Muscle of back (tissue), 11 donors: ENCODE data around the gene RAP1GAP2. TPM values are rescaled to one million over a fixed set of nuclear protein-coding genes. Genes with fewer than 3 reads are reported as not detected.
"Not testable (repeated sequence)": the region's sequence is repeated elsewhere in the genome, so short reads cannot be mapped to it uniquely, and the experiment has no call there.

ENCODE experiments used
- DNase-seq, 3 donors: peaks; one replicate each; pipeline versions ENCODE4 v3.0.0 to v3.0.0-alpha.2; 2013
- polyA plus RNA-seq, 10 donors: library from polyadenylated mRNA; unstranded; fragments of 120-200 nt; gene quantifications; one replicate each; pipeline ENCODE4 v1.2.1, GENCODE V29; 2013; ENCODE audit not compliant: insufficient read length in 10 of 10

Gene RAP1GAP2
- polyA plus RNA-seq, 10 donors, result 1.5 to 3.7 (median 2.7) TPM

GRCh38 chr17:3039736-3040135 lies 243.5 kb downstream of the RAP1GAP2 start:
- DNase-seq, result no peak

- DNase-seq, result no peak
Measured at GRCh38 chr17:3040882-3041281, 244.6 kb downstream of the RAP1GAP2 start.

GRCh38 chr17:3043737-3044365 lies 247.6 kb downstream of the RAP1GAP2 start:
- no peak for DNase-seq

GRCh38 chr17:3046753-3047152 lies 250.5 kb downstream of the RAP1GAP2 start:
- DNase-seq, result no peak

GRCh38 chr17:3048727-3049471 lies 252.7 kb downstream of the RAP1GAP2 start:
- peak; percentile 98 for DNase-seq

- no peak for DNase-seq
Measured at GRCh38 chr17:3049705-3050295, 253.6 kb downstream of the RAP1GAP2 start.

GRCh38 chr17:3054868-3055267 lies 258.6 kb downstream of the RAP1GAP2 start:
- DNase-seq, result not testable (repeated sequence)

GRCh38 chr17:3062824-3063377 lies 266.7 kb downstream of the RAP1GAP2 start:
- DNase-seq, result not testable (repeated sequence)

- not testable (repeated sequence) for DNase-seq
Measured at GRCh38 chr17:3063507-3063906, 267.3 kb downstream of the RAP1GAP2 start, which contains the start of gene OR1D5. Gene OR1D5 (minus strand): TSS chr17:3063607. CDS start chr17:3063607, 0 bp downstream.

- not testable (repeated sequence) for DNase-seq
Measured at GRCh38 chr17:3065192-3065591, 269.0 kb downstream of the RAP1GAP2 start.

- not testable (repeated sequence) for DNase-seq
Measured at GRCh38 chr17:3073850-3074249, 277.6 kb downstream of the RAP1GAP2 start.

Other genes starting within 250 kb of the RAP1GAP2 start
- gene PAFAH1B1, start 202.8 kb upstream of the RAP1GAP2 start, polyA plus RNA-seq, result 100 to 1,000 TPM in 5 of 10 donors, 10 to 100 TPM in 5; 70.6 to 131 (median 97.4) TPM
- 10 to 100 TPM; 25.3 to 43.6 (median 35.3) TPM for gene CLUH, start 84.7 kb upstream of the RAP1GAP2 start, polyA plus RNA-seq
- under 1 TPM in 8 of 10 donors, not detected in 2; 0.07 to 0.27 (median 0.16) TPM for gene CCDC92B, start 46.8 kb upstream of the RAP1GAP2 start, polyA plus RNA-seq